Measurements from ENCODE around the gene MYLK. TPM values are rescaled to one million over a fixed set of nuclear protein-coding genes. Genes with fewer than 3 reads are reported as not detected.

The MYLK gene
- total RNA-seq, 1 experiment from 2014 or later, result not detected

- no peak for DNase-seq (ENCODE audit: low spot score)
- in situ Hi-C loops (cut with HindIII; ENCODE audit: low sequenced_read_pairs), result no loop called here
Observed at GRCh38 chr3:123802007-123802625, 82.0 kb downstream of the MYLK start.

GRCh38 chr3:123801474-123801873 lies 82.7 kb downstream of the MYLK start:
- in situ Hi-C loops (cut with HindIII; ENCODE audit: low sequenced_read_pairs), result no loop called here
- DNase-seq (ENCODE audit: low spot score), result no peak

GRCh38 chr3:123800362-123800682 lies 83.8 kb downstream of the MYLK start:
- in situ Hi-C loops (cut with HindIII; ENCODE audit: low sequenced_read_pairs), result no loop called here
- DNase-seq (ENCODE audit: low spot score), result no peak

GRCh38 chr3:123799544-123800361 lies 84.4 kb downstream of the MYLK start:
- no peak for DNase-seq (ENCODE audit: low spot score)
- in situ Hi-C loops (cut with HindIII; ENCODE audit: low sequenced_read_pairs), result no loop called here

DNA sequence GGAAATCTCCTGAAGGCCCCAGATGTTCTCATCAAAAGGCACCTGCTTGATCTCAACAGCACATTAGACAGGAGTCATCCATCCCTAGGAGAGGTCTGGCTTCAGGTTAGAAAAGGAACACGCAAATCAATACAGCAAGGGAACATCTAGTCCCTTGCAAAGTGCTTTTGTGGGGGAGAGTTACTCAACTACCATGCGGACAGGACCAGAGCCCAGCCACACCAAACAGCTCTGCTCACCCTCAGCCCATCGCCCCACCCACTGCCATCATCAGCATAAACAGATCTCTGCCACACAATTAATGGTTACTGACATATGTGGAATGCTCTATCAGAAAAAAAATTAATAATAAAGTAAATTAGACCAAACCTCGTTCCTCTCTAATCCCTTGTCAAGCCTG lies 85.6 kb downstream of the MYLK start:
- no peak for DNase-seq (ENCODE audit: low spot score)
- in situ Hi-C loops (cut with HindIII; ENCODE audit: low sequenced_read_pairs), result no loop called here

GRCh38 chr3:123795471-123796251 lies 88.5 kb downstream of the MYLK start:
- DNase-seq (ENCODE audit: low spot score), result no peak
- in situ Hi-C loops (cut with HindIII; ENCODE audit: low sequenced_read_pairs), result no loop called here

- in situ Hi-C loops (cut with HindIII; ENCODE audit: low sequenced_read_pairs), result no loop called here
- DNase-seq (ENCODE audit: low spot score), result no peak
Observed at GRCh38 chr3:123793425-123793824, 90.7 kb downstream of the MYLK start.

GRCh38 chr3:123792473-123793201 lies 91.5 kb downstream of the MYLK start:
- DNase-seq (ENCODE audit: low spot score), result no peak
- in situ Hi-C loops (cut with HindIII; ENCODE audit: low sequenced_read_pairs), result no loop called here

- no peak for DNase-seq (ENCODE audit: low spot score)
- in situ Hi-C loops (cut with HindIII; ENCODE audit: low sequenced_read_pairs), result no loop called here
Observed at GRCh38 chr3:123791898-123792297, 92.2 kb downstream of the MYLK start.

- in situ Hi-C loops (cut with HindIII; ENCODE audit: low sequenced_read_pairs), result no loop called here
- no peak for DNase-seq (ENCODE audit: low spot score)
Observed at GRCh38 chr3:123791417-123791816, 92.7 kb downstream of the MYLK start.

- DNase-seq (ENCODE audit: low spot score), result no peak
Observed at GRCh38 chr3:123791073-123791370, 93.1 kb downstream of the MYLK start.

GRCh38 chr3:123790254-123791072 lies 93.7 kb downstream of the MYLK start:
- in situ Hi-C loops (cut with HindIII; ENCODE audit: low sequenced_read_pairs), result no loop called here
- no peak for DNase-seq (ENCODE audit: low spot score)

More at GRCh38 chr3:123791073-123791370, 93.1 kb downstream of the MYLK start:
- in situ Hi-C loops (cut with HindIII; ENCODE audit: low sequenced_read_pairs), result no loop called here

DNA sequence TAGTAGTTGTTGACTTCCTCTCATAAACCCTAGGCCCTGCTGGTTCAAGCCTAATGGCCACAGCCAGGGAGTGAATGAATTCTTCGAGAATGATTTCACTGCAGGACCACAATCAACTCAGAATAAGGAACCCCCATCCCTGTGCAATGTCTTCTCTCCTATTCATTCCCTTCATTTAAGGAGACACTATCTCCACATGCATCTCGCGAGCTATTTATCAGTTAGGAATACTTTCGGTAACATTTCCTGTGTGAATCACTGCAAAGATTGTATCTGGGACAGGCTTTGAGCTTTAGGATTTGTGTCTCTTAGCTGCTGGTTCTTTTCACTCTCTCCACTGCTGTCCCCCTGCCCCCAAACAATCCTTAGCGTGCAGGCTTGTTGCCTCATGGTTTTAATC lies 94.4 kb downstream of the MYLK start:
- DNase-seq (ENCODE audit: low spot score), result no peak
- in situ Hi-C loops (cut with HindIII; ENCODE audit: low sequenced_read_pairs), result no loop called here

DNA sequence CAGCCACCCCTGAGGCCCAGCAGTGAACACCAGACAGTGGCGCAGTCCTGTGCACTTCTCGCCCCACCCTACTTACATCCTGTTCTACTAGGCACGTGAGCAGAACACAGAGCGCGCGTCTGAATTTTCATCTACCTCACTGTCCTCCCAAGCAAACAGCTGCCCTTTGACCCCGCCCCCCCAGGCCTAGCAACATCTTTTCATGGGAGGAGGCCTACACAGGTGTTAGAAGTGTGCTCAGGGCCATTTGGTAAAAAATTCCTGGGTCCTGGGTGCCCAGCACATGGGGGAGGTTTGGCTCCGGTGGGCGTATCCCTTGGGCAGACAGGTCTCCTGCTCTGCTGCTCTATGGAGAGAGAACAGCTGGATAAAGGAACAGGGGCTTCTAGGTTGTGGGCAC lies 95.0 kb downstream of the MYLK start:
- DNase-seq (ENCODE audit: low spot score), result no peak
- in situ Hi-C loops (cut with HindIII; ENCODE audit: low sequenced_read_pairs), result no loop called here

DNA sequence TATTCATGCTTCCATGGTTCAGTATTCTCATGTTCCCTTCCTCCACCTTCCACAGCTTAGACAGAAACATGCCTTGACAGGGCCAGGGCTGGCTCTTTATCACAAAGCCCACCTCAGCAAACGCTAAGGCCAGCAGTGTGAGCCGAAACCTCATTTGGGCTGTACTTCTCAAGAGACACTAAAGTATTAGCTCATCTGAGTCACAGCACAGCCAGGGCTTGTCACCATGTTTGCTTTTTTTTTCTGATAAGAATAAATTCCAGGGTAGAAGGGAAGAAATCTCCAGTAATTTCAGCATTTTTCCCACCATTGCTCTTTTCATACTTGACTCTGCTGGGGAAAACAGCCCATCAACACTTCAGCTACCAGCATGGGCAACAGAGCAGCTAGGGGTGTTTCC lies 95.4 kb downstream of the MYLK start:
- in situ Hi-C loops (cut with HindIII; ENCODE audit: low sequenced_read_pairs), result no loop called here
- DNase-seq (ENCODE audit: low spot score), result no peak

DNA sequence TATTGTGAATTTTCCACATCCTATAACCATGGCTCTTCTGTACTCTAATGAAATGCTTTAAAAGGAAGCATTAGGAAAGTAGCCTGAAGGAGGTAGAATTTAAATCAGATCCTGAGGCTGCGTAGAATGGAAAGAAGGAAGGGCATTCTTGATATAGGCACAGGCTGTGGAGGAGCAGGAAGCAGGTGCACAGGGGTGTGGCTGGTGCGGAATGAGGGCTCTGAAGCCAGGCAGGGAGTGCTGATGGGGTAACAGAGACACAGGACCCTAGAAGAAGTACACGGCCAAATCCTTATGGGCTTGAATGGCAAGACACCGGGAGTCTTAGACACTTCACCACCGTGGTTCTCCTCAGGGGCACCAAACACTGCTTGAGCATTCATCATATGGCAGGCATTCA lies 97.0 kb downstream of the MYLK start:
- in situ Hi-C loops (cut with HindIII; ENCODE audit: low sequenced_read_pairs), result no loop called here
- no peak for DNase-seq (ENCODE audit: low spot score)

- no peak for DNase-seq (ENCODE audit: low spot score)
- in situ Hi-C loops (cut with HindIII; ENCODE audit: low sequenced_read_pairs), result no loop called here
Observed at GRCh38 chr3:123785602-123786001, 98.5 kb downstream of the MYLK start.

- in situ Hi-C loops (cut with HindIII; ENCODE audit: low sequenced_read_pairs), result no loop called here
- DNase-seq (ENCODE audit: low spot score), result no peak
Observed at GRCh38 chr3:123783811-123784210, 100.3 kb downstream of the MYLK start.

DNA sequence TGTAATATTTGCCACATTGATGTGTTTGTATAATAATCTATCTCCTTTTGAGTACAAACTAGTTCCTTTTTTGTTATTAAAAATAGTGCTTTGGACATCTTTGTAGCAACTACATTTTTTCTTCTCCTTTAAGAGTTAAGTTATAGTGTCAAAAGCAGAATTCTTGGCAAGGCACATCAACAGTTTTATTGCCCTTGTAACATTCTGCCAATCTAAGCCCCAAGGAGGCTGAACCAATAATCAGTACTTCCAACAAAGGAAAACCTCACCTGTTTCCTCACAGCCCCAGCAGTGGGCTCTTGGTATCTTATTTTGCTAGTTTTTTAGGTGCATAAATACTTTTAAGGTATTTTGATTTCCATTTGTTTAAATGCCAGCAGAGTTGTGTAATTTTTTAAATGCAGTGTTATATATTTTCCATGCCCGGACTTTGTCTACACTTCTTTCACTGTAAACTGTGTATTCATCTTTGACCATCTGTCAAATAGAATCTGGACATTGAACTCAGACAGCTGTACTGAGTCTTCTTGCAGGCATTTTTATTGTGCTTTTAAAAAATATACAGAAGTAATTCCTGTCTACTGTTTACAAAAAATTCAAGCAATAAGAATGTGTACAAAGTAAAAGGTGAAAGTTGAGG lies 101.0 kb downstream of the MYLK start:
- DNase-seq (ENCODE audit: low spot score), result no peak
- in situ Hi-C loops (cut with HindIII; ENCODE audit: low sequenced_read_pairs), result no loop called here

All from G401 (cell line).